Cardiac fibroblast (primary cell): ENCODE results near the gene MC1R.
"Not testable (repeated sequence)": the region's sequence is repeated elsewhere in the genome, so short reads cannot be mapped to it uniquely, and the experiment has no call there.

ENCODE experiments used
- DNase-seq, 2 donors: peaks; one replicate each; pipeline versions ENCODE4 v3.0.0 to v3.0.0-alpha.2; 2010; ENCODE audit warnings: low read depth in 2 of 2
- H3K4me3 ChIP-seq, 2 donors: replicated peaks in 1 of 2; 1 replicate in 1 of 2; 2 replicates in 1 of 2; pipeline ENCODE4 v1.5.1; 2011; ENCODE audit warnings: low read depth in 2 of 2, low read length in 2 of 2, mild to moderate bottlenecking in 2 of 2, moderate library complexity in 1 of 2
- CTCF ChIP-seq: IDR thresholded peaks from one replicate; pipeline ENCODE4 v1.5.1; 2011; ENCODE audit warnings: low read depth, mild to moderate bottlenecking, low read length, inconsistent platforms

Gene MC1R

GRCh38 chr16:89910717-89911354 is 7.8 kb upstream of the MC1R start:
- no peak for TF ChIP-seq CTCF
- H3K4me3 ChIP-seq, result no peak overlapping the region
- no peak for DNase-seq

GRCh38 chr16:89911375-89911774 is 7.3 kb upstream of the MC1R start:
- no peak for DNase-seq
- no peak overlapping the region for H3K4me3 ChIP-seq
- no peak for TF ChIP-seq CTCF

- no peak for DNase-seq
- TF ChIP-seq CTCF, result no peak
- H3K4me3 ChIP-seq, result no peak overlapping the region
Observed at GRCh38 chr16:89912143-89912542, 6.5 kb upstream of the MC1R start.

- TF ChIP-seq CTCF, result no peak
- no peak overlapping the region for H3K4me3 ChIP-seq
- no peak for DNase-seq
Observed at GRCh38 chr16:89912627-89913026, 6.0 kb upstream of the MC1R start.

- no peak for TF ChIP-seq CTCF
- DNase-seq, result no peak
- no peak overlapping the region for H3K4me3 ChIP-seq
Observed at GRCh38 chr16:89913408-89914387, 5.0 kb upstream of the MC1R start.

- not testable (repeated sequence) for DNase-seq, H3K4me3 ChIP-seq
Observed at GRCh38 chr16:89914642-89915285, 3.9 kb upstream of the MC1R start.
